Fibroblast of the aortic adventitia (primary cell): ENCODE results near the gene UBXN7. TPM values are rescaled to one million over a fixed set of nuclear protein-coding genes. Genes with fewer than 3 reads are reported as not detected.
"Not testable (repeated sequence)": the region's sequence is repeated elsewhere in the genome, so short reads cannot be mapped to it uniquely, and the experiment has no call there.

Experiments used
- DNase-seq: peaks from one replicate; pipeline ENCODE4 v3.0.0-alpha.2; 2010; ENCODE audit warnings: low read depth
- H3K4me3 ChIP-seq: 2 replicates; pipeline ENCODE4 v1.5.1; 2011; ENCODE audit warnings: low read depth, mild to moderate bottlenecking, control low read depth, low read length, moderate library complexity
- CTCF ChIP-seq: IDR thresholded peaks from 2 replicates; pipeline ENCODE4 v1.5.1; 2011; ENCODE audit warnings: mild to moderate bottlenecking, low read length, control low read depth, inconsistent platforms; ENCODE audit not compliant: insufficient read depth
- total RNA-seq: library from RNA; depleted of rRNA; stranded (reverse); fragments of >200 nt; gene quantifications from 2 replicates; pipeline ENCODE4 v1.2.3, GENCODE V29; 2012; ENCODE audit warnings: low replicate concordance

The UBXN7 gene
- total RNA-seq, 1 donor = 27.7 TPM

GRCh38 chr3:196377321-196377720, 54.9 kb downstream of the UBXN7 start:
- no peak for TF ChIP-seq CTCF
- no peak overlapping the region for H3K4me3 ChIP-seq
- peak; percentile 20 for DNase-seq

GRCh38 chr3:196365736-196366135, 66.5 kb downstream of the UBXN7 start:
- no peak for TF ChIP-seq CTCF
- no peak for DNase-seq
- H3K4me3 ChIP-seq = no peak overlapping the region

- TF ChIP-seq CTCF = no peak
- DNase-seq = peak; percentile 63
- H3K4me3 ChIP-seq = no peak overlapping the region
These were observed 71.6 kb downstream of the UBXN7 start for GRCh38 chr3:196360586-196360985.

GRCh38 chr3:196358540-196358939, 73.7 kb downstream of the UBXN7 start:
- DNase-seq, H3K4me3 ChIP-seq: not testable (repeated sequence)

GRCh38 chr3:196357905-196358304, 74.3 kb downstream of the UBXN7 start:
- TF ChIP-seq CTCF = no peak
- H3K4me3 ChIP-seq = no peak overlapping the region
- DNase-seq = no peak

- no peak overlapping the region for H3K4me3 ChIP-seq
- TF ChIP-seq CTCF = no peak
- DNase-seq = no peak
These were observed 75.7 kb downstream of the UBXN7 start for GRCh38 chr3:196356556-196356955.

GRCh38 chr3:196355668-196356067, 76.6 kb downstream of the UBXN7 start:
- no peak for DNase-seq
- no peak for TF ChIP-seq CTCF
- no peak overlapping the region for H3K4me3 ChIP-seq
